Gastrocnemius medialis (tissue), 4 donors: Measurements from ENCODE around the gene SMARCAL1. TPM values are rescaled to one million over a fixed set of nuclear protein-coding genes. Genes with fewer than 3 reads are reported as not detected.

Source experiments
- ATAC-seq, 2 donors: fragments of 150-250 bp; one replicate each; pipeline ENCODE4 v1.9.1; 2016
- DNase-seq, 2 donors: peaks; one replicate each; pipeline ENCODE4 v3.0.0-alpha.2; 2019
- H3K27ac ChIP-seq, 4 donors: fragments of 200-600 bp; sonication (generic); 1 replicate in 1 of 4; 2 replicates in 3 of 4; pipeline ENCODE4 v1.5.1; 2016 to 2018; ENCODE audit warnings: mild to moderate bottlenecking in 2 of 4, moderate library complexity in 1 of 4
- H3K27me3 ChIP-seq, 3 donors: fragments of 200-600 bp; sonication (generic) in 2 of 3; 1 replicate in 1 of 3; 2 replicates in 2 of 3; pipeline versions ENCODE4 v1.5.1 to v1.6.0; 2016 to 2019; ENCODE audit warnings: mild to moderate bottlenecking in 1 of 3, moderate library complexity in 1 of 3
- H3K36me3 ChIP-seq, 2 donors: fragments of 200-600 bp; sonication (generic) in 1 of 2; one replicate each; pipeline ENCODE4 v1.5.1; 2017 to 2018
- H3K4me1 ChIP-seq, 2 donors: fragments of 200-600 bp; sonication (generic) in 1 of 2; one replicate each; pipeline ENCODE4 v1.5.1; 2016 to 2017; ENCODE audit warnings: mild to moderate bottlenecking in 2 of 2
- H3K4me3 ChIP-seq, 4 donors: fragments of 200-600 bp; sonication (generic) in 3 of 4; 1 replicate in 1 of 4; 2 replicates in 3 of 4; pipeline ENCODE4 v1.5.1; 2016 to 2019; ENCODE audit warnings: mild to moderate bottlenecking in 2 of 4
- H3K9me3 ChIP-seq, 3 donors: fragments of 200-600 bp; sonication (generic) in 2 of 3; 1 replicate in 1 of 3; 2 replicates in 2 of 3; pipeline ENCODE4 v1.5.1; 2016 to 2019
- CTCF ChIP-seq, 5 experiments: fragments of 450-650 bp in 3 of 5; fragments of 200-600 bp in 2 of 5; sonication (generic) in 2 of 5; IDR thresholded peaks in 4 of 5; conservative IDR thresholded peaks in 1 of 5; 1 replicate in 4 of 5; 2 replicates in 1 of 5; pipeline ENCODE4 v1.5.1; 2016 to 2019; ENCODE audit warnings: antibody characterized with exemption in 5 of 5, mild to moderate bottlenecking in 3 of 5, moderate library complexity in 3 of 5
- POLR2A ChIP-seq, 2 donors: fragments of 450-650 bp; IDR thresholded peaks; one replicate each; pipeline ENCODE4 v1.6.1; 2017; ENCODE audit warnings: antibody characterized with exemption in 2 of 2, mild to moderate bottlenecking in 2 of 2, moderate library complexity in 2 of 2
- in situ Hi-C, 4 donors: fragments of 200-750 bp; cut with MboI; loops; one replicate each; pipeline versions ENCODE4 v1.15.0 to v1.8.0; 2017; ENCODE audit warnings: low sequenced_read_pairs in 4 of 4
- intact Hi-C: fragments of 100-400 bp; cut with DNase I; formaldehyde crosslinking; loops from one replicate; pipeline ENCODE4 v1.15.1; 2023; ENCODE audit warnings: low total_unique reads
- total RNA-seq, 4 donors: library from RNA; depleted of rRNA; stranded (reverse); fragments of >200 nt; gene quantifications; one replicate each; pipeline versions ENCODE4 v1.1.0 to v1.2.3, GENCODE V29; 2016

SMARCAL1 gene
- total RNA-seq, 4 donors from 2014 or later, result 5.8 to 20.7 (median 7.8) TPM

DNA sequence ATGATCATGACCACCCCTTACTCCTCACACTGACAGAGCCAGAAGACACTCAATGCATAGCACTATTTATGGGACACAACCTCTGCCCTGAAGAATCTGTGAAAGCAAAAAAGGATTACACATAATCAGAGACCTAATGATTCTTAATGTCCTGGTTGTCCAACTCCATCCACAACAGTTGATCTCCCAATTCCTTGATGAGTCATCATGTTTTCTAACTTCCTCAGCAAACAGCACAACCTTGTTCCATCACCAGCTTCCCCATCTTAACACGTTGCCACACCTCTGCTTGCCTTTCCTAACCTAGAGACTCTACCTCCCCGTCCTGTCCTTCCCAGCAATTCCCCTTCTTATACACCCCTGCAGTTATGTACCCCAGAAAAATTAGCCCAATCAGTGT is 26.8 kb upstream of the SMARCAL1 start:
- Histone ChIP-seq H3K36me3 (no peaks in the 10 kb centered on the region), H3K27ac (no peak overlapping the region), H3K4me1 (no peaks in the 10 kb centered on the region), H3K4me3 (no peak overlapping the region), H3K27me3 (no peaks in the 10 kb centered on the region), H3K9me3 (no peaks in the 10 kb centered on the region)
- TF ChIP-seq CTCF (IDR thresholded peaks at IDR 0.05 in 4 of 5, conservative IDR thresholded peaks at IDR 0.05 in 1 of 5) (no peak), POLR2A (IDR thresholded peaks at IDR 0.05) (no peak)
- ATAC-seq (no peak), DNase-seq (no peak)
- intact Hi-C loops (no loop called here), in situ Hi-C loops (no loop called here)

DNA sequence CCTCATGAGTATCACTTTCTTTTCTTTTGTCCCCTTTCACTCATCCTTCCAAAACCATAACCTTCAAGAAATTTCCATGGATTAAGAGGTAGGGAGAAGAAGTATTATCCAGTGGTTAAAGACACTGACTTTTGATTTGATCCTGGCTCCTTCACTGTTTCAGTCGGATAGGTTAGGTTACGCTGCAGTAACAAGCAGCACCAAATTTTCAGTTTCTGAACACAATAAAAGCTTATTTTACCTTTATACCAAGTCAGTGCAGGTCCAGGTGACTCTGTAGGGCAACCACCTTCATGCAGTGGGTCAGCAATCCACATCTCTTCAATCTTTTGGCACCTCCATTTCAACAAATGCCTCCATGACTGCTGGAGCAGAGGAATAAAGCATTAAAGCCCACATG is 25.0 kb upstream of the SMARCAL1 start:
- intact Hi-C loops, result no loop called here
- TF ChIP-seq CTCF (IDR thresholded peaks at IDR 0.05 in 4 of 5, conservative IDR thresholded peaks at IDR 0.05 in 1 of 5) (no peak), POLR2A (IDR thresholded peaks at IDR 0.05) (no peak)
- no peaks in the 10 kb centered on the region for H3K4me1 ChIP-seq
- no peak overlapping the region for H3K4me3 ChIP-seq
- no peaks in the 10 kb centered on the region for H3K9me3 ChIP-seq
- in situ Hi-C loops, result no loop called here
- no peak for ATAC-seq
- no peaks in the 10 kb centered on the region for H3K36me3 ChIP-seq
- no peak overlapping the region for H3K27ac ChIP-seq
- H3K27me3 ChIP-seq, result no peaks in the 10 kb centered on the region
- DNase-seq, result no peak

GRCh38 chr2:216388046-216388884 is 24.0 kb upstream of the SMARCAL1 start:
- no peak for TF ChIP-seq POLR2A (IDR thresholded peaks at IDR 0.05)
- TF ChIP-seq CTCF (IDR thresholded peaks at IDR 0.05 in 4 of 5, conservative IDR thresholded peaks at IDR 0.05 in 1 of 5), result no peak
- ATAC-seq (no peak), DNase-seq (no peak)
- in situ Hi-C loops, result no loop called here
- Histone ChIP-seq H3K36me3 (no peaks in the 10 kb centered on the region), H3K27me3 (no peaks in the 10 kb centered on the region), H3K27ac (no peak overlapping the region), H3K4me3 (no peak overlapping the region), H3K4me1 (no peaks in the 10 kb centered on the region), H3K9me3 (no peaks in the 10 kb centered on the region)
- intact Hi-C loops, result no loop called here

DNA sequence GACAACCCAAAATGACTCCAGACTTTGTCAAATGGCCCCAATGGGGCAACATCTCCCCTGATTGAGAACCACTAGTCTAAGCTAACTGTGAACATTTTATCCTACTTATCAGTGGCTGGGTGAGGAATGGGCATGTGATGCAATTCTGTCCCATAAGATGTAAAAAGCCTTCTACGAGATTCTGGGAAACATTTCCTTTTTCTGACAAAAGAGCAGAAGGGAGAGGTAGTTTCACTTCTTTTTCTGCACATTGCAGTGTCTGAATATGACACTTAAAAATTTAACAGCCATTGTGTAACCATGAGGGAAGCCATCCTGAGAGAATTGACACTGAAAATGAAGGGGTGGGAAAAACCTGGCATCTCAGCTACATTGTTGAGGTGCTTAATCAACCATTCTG is 22.7 kb upstream of the SMARCAL1 start:
- no peak overlapping the region for H3K27ac ChIP-seq
- DNase-seq (no peak), ATAC-seq (no peak)
- H3K4me3 ChIP-seq, result no peak overlapping the region
- in situ Hi-C loops, result no loop called here
- TF ChIP-seq POLR2A (IDR thresholded peaks at IDR 0.05) (no peak), CTCF (IDR thresholded peaks at IDR 0.05 in 4 of 5, conservative IDR thresholded peaks at IDR 0.05 in 1 of 5) (no peak)
- no peaks in the 10 kb centered on the region for H3K36me3 ChIP-seq
- H3K4me1 ChIP-seq, result no peaks in the 10 kb centered on the region
- H3K9me3 ChIP-seq, result no peaks in the 10 kb centered on the region
- intact Hi-C loops, result no loop called here
- no peaks in the 10 kb centered on the region for H3K27me3 ChIP-seq
